COLO829 (cell line): ENCODE results near the gene RPL36A.

Experiments used
- DNase-seq: peaks from one replicate; pipeline ENCODE4 v3.0.0; 2012; ENCODE audit warnings: low spot score

RPL36A gene

DNA sequence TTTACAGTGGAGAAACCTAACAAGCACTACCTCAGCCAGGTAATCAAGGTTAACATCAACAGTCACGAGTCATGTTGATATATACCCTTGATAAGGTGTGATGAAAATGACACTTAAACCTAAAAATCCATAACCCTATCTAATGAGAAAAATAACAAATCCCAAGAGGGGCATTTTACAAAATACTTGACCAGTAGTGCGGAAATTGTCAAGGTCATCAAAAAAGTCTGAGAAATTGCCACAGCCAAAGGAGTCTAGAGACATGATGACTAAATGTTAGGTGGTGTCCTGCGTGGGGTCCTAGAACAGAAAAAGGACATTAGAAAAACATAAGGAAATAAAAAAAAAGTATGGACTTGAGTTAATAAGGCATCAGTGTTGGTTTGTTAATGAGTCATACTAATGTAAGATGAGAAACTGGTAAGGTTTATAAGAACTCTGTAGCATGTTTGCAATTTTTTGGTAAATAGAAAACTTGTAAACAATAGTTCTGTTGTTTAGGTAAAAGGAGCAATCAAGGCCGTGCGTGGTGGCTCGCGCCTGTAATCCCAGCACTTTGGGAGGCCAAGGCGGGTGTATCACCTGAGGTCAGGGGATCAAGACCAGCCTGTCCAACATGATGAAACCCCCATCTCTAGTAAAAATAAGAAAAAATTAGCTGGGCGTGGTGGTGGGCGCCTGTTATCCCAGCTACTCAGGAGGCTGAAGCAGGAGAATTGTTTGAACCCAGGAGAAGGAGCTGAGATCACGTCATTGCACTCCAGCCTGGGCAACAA is 2.9 kb downstream of the RPL36A start:
- no peak for DNase-seq

DNA sequence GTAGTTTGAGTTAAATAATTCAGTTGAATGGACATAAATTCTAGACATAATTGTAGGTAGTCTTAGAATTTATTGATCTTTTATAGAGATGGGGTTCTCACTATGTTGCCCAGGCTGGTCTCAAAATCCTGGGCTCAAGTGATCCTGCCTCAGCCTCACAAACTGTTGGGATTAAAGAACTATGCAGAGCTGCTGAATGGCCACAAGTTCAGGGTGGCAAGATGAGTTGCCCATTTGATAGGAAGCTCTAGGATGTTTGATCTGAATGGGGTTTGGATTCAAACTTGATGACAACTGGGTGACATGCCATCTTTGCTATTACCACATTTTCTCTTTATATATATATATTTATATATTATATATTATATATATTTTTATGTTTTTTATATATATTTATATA is 3.6 kb downstream of the RPL36A start:
- DNase-seq, result no peak

DNA sequence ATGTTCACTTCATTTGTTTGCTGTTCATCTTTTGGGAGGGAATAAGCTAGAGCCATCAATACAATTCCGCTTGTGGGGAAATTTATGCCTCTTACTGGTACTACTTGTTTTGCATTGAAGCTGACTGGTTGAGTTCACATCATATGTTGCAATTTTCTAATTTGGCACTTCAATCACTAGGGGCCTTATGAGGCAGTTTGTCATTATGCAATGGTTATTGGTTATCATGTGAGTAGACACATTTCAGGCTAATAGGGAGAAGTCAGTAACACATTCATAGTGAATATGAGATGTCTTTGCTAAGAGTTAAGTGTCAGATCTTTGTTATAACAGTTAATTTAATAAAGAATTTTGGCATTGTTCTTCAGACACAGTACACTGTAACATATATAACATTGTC is 5.0 kb downstream of the RPL36A start:
- no peak for DNase-seq

DNA sequence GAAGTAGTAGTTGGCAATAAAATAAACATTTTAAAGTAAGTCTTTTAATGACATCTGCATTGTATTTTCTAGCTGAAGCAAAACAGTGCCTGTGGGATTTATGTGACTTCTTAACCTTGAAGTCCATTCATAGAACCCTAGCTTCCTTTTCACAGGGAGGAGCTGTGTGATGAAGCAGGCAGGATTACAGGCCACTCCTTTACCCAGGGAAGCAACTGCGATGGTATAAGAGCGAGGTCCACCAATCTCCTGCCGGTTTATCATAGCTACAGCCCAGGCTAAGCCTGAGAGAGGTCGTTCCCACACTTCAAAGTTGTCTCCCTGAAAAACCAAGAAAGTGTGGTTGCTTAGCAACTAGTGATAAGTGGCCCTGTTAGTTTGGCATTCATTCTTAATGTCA is 7.0 kb downstream of the RPL36A start:
- no peak for DNase-seq

DNA sequence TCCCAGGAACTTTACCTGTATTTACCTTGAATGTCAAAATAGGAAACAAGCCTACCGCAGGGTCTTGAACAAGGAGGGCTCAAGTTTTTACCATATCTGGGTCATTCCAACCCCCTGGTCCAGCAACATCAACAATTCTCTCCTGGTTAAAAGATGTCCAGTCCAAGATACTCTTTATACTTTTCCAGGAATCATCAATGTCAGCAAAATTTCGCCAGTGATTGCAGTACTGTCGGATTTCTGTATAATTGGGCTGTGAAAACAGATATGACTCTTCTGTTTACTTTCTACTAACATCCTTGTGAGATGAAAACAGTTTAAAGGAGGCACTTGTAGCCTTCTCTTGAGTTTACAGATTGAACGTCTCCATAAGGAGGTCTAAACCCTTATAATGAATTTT is 7.9 kb downstream of the RPL36A start:
- no peak for DNase-seq

DNA sequence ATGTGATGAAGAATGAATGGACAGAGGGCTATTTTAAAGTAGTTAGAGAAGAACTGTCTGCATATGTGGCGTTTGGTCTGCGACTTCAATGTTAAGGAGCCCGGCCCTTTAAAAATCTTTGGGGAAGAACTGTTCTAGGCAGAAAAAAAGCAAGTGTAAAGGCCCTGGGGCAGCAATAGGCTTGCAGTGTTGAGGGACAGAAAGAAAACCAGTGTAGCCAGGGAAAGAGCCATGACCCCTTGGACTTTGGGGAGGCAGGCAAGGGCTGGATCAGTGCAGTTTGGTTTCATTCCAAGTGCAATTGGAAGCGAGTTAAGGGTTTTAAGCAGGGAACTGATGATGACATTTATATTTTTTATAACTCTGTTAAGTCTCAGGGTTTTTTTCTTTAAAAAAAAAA is 9.0 kb downstream of the RPL36A start:
- DNase-seq, result no peak

DNA sequence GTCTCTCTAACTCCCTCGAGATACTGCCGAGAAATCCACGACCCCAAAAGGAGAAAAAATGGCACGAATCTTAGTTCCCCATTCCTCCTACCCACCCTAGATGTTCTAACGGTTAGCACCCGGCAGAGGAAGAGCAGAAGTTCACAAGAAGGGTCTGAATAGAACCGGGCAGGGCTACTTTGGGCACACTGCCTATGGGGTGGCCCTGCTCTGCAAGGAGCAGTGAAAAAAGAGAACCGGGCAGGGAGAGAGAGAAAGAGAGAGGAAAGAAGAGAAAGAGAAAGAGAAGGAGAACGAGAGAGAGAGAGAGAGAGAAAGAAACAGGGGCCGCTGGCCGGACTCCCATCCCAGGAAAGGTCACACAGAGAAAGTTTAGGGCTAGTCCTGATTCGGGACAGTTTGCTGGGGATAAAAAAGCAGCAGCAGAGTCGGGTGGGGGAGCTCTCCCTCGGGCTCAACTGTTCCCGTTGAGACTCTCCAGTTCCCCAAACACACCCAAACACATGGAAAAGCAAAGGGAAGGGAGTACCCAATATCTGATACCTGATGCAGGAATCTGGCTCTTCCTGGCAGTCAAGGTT is 16.4 kb downstream of the RPL36A start:
- no peak for DNase-seq

DNA sequence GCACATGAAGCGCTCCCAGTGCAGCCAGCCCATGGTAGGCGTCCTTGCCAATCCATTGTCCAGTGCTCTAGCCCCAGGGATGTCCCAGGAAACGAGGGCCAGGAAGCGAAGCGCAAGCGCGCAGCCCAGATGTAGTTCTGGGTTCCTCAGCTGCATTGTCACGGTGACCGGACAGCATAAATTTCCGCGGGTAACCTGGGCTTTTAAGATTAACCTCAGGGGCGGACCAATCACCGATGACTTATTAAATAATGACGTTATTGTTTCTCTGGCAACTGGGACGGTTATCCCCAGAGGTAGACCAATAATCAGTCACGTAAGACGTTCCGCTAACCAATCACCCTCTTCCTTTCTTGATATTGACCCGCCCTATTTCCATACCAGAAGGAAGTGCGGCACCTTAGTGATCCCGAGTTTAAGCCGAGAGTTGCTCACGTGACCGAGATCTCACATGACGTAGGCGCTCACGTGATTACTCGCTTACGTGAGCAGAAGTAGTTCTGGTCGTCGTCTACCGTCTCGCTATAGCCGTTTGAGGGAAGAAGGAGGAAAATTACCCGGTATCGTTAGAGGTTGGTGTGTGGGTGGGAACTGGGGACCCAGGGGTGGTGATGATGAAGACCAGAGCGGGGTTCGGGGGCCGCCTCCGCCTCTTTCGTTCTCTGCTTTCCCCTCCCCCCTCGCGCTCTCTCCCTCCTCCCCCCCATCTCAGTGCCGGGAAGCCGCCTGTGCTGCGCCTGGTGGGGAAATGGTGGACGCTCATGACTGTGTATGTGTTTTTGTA is 17.1 kb downstream of the RPL36A start, which contains the start of the genes GLA and HNRNPH2:
Gene GLA, minus strand, starts transcription at position 178 of the 784 bp plus-strand sequence. Its CDS starts 22 bp downstream, at position 156.
Gene HNRNPH2, plus strand, starts transcription at position 475 of the 784 bp plus-strand sequence. CDS start 3,767 bp downstream, outside the sequence.
- DNase-seq, result peak; percentile 93

DNA sequence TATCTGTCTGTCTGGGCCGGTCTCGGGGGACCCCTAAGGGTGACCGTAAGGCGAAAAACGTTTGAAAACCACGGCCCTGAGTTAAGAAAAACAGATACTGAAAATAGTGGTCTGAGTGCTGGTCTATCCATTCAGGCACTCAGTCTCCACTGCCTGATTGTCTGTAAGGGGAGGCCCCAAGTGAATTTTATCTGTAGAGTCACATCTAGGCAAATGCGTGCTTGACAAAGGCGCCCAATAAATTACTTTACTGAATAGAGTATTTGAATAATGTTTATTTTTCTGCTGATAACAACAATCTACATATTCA is 17.7 kb downstream of the RPL36A start:
- no peak for DNase-seq

DNA sequence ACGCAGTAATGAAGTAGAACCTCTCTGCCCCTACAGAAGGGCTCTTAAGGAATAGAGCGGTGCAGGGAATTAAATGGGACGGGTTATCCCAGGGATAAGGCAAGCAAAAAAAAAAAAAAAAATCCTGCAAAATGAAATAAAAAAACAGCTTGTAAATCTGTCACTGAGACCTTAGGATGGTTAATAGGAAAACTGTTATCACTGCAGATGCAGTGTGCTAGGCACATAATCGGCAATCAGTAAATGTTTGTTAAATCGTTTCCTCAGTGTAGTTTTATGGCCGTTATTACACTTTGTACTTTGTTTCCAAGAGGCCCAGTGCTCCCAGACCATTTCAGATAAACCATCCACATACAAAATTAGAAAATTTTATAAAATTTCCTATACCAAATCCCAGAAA is 18.2 kb downstream of the RPL36A start:
- no peak for DNase-seq

DNA sequence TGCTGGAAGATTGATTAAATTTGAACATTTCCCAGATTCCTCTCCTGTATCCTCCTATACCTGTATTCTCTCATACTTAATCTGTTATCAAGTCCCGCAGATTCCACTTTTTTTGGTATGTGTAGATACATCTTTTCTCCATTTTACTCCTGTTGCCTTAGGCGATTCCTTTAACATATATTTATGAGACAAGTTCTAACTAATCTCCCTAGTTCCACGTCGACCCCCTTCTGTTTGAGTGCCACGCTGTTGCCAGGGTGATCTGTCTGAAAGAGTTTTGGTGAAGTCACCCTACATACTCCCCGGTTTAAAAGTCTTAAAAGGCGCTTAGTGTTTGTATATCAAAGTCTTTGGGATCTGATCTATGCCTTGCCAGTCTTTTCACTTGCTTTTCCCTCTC is 19.6 kb downstream of the RPL36A start:
- no peak for DNase-seq

DNA sequence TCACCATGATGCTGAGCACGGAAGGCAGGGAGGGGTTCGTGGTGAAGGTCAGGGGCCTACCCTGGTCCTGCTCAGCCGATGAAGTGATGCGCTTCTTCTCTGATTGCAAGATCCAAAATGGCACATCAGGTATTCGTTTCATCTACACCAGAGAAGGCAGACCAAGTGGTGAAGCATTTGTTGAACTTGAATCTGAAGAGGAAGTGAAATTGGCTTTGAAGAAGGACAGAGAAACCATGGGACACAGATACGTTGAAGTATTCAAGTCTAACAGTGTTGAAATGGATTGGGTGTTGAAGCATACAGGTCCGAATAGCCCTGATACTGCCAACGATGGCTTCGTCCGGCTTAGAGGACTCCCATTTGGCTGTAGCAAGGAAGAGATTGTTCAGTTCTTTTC is 21.2 kb downstream of the RPL36A start:
- DNase-seq, result no peak

DNA sequence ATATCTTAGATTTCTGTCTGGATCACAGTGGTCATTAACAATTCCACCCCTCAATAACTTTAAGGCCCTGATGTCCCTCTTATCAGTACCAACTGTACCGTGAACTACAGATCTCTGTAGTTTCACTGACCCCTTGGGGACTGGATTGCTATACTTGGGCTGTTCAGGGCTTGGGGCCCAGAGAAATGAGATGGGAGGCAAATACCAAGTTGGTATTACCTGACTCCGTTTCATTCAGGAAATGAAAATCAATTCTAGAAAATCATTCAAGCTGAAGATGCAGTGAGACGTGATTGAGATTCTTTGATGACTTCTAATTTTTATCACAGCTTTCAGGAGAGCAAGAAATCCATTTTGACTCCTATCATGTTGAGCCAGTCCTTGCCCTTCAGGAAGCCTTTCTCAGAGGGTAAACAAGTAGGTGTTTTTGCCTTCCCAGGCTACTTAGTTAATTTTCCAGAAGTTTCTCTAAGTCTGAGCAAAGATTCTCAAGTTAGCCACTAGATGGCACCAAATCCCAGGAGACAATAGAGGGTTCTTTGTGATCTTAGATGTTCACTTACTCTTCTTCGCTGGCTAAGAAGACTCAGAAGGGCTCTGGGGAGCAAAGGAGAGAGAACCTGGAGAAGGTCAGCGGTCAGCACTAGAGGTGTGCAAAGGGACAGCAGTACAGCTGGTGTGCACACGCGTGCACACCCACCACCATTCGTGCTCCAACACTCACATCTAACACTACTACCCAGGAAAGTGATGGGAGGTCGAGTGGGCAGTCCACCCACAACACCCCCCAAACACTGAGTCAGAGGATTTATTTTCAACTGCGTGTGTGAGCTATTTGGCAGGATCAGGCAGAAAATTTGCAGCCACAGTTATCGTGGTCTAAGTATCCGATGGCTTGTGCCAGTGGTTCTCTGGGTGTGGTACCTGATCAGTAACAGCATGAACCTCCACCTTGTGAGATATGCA is 24.7 kb downstream of the RPL36A start:
- peak; percentile 73 for DNase-seq

DNA sequence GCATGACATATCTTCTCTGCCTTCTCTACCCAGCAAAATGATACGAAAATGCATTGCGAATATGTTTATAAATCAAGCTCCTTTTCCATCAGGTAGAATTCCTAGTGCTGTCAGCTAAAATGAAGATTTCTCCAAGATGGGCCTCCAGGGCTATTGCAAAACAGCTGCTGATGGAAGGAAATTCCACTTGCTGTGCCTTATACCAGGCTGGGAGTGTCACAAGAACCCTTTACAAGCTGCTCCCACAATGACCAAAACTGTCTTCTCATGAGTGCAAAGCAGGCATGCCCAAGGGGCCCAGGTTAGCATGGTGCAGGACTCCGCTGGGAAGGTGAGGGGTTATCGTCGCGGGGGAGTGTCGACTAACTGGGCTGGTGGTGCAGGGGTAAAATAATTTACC is 25.9 kb downstream of the RPL36A start:
- DNase-seq, result no peak

DNA sequence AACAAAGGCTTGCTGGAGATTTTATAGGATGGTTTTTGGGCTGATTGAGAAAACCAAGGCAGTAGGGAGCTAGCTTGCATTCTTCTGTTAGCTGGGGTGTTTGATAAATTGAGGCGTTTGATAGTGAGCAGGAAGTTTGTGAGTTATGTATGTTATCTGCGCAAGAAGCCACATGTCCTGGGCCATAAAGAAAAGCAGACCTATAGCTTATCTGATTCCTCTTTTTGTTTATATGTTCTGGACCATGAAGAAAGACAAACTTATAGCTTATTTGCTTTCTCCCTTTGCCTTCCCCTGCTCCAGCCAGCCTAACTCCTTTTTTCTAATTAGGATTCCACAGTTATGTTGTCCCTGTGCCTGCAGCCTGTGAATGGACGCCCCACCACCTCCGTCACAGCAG is 26.4 kb downstream of the RPL36A start:
- no peak for DNase-seq

DNA sequence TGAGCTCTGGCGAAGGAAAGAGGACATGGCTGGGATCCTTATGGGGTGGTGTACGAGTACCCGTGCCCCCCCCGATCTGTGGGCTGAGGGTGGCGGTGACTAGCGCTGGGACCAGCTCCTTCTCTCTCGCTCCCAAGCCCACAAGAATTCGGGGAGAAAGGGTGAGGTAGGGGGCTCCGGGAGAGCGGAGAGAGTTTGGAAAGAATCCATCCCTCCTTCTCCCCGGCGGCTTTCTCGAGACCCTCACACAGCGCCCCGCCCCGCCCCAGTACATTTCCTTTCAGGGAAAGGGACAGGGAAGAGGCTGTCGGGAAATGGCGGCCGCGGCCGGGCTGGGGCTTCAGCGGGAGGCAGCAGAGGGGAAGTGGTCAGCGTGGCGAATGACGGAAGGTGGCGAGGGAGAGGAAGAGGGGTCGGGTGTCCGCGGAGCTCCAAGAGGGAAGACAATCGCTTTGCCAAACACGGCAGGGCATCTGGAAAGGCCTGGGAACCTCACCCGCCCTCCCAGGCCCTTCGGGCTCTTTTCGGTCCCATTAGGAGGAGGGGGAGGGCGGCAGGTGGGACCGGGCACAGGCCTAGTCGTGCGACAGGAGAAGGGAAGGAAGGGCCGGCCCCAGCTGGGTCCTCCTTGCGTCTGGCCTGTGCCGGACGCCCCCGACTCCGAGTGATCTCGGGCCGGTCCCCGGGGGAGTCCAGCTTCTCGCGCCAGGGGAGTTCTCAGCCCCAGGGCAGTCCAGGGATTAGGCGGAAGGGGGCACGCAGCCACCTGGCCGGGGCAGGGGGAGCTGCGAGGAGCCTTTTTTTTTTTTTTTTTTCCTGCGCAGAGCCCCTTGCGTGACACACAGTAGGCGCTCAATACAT is 27.4 kb downstream of the RPL36A start:
- no peak for DNase-seq

DNA sequence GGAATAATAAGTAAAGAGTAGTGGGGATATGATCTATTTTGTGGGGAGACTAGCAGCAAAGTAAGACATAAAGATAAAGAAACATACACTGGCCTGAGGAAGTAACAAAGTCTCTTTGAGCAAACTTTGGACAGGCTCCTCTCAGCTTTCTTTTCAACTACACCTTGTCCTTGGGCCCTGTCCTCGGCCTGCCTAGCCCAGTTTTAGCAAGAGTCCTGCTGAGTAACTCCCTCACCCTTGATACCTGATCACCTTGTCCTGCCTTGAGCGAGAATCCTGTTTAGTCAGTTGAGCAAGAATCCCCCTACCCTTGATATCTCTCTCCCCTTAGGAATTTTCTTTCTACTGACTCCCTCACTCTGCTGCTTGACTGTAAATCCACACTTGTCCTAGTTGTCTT is 28.7 kb downstream of the RPL36A start:
- DNase-seq, result no peak

DNA sequence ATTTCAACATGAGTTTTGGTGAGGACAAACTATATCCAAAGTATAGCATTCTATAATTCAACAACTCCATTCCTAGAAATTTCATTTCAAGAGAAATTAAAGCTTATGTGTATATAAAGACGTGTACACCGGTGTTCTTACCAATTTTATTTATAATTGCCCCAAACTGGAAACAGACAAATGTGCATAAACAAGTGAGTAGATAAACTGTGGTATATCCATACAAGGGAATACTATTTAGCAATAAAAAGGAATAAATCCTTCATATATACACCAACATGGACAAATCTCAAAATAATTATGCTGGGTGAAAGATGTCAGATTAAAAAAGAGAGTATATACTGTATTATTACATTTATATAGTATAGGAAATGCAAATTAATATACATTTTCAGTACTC is 37.1 kb downstream of the RPL36A start:
- no peak for DNase-seq

DNA sequence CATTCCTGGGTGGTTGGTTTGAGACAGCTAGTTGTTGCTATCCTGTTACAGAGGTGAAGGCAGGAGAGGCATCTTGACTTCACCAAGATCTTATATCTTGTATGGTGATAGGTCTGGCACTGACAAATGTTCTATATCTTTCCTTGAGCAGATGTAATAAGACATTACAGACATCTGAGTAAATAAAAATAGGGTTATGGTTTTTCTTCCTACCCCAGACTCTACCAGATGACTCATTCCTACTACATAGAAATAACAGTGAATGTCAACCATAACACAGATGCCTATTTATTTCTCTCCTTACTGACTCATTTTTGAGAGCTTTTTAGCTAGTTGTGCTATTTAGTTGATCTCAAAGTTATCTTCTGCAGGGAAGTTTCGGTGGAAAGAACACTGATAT is 39.1 kb downstream of the RPL36A start:
- peak; percentile 57 for DNase-seq

DNA sequence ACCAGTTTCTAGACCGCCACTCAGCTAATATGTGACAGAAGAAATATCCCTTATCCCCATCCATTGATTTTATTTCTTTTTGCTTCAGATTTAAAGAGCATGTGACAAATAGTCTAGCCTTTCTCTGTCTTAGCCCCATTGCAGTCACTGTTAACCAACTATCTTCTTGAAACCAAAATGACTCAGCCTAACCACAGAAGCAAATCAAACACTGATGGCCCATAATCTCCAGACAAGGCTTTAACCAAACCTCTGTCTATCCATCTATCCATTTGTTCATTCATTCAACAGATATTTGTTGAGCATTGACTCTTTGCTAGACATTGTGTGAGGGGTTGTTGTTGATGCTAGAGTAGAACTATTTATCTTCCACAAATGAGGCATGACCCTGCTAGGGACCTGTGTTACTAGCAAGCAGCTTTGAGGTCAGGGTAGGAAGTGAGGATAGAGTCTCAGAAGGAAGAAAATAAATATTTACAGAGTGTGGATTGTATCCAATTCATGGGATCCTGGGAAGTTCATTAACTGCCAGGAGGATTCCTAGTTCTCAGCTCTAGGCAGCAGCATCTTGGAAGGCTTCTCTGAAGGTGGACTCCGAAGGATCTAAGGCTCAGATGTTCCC is 39.8 kb downstream of the RPL36A start:
- peak; percentile 28 for DNase-seq

DNA sequence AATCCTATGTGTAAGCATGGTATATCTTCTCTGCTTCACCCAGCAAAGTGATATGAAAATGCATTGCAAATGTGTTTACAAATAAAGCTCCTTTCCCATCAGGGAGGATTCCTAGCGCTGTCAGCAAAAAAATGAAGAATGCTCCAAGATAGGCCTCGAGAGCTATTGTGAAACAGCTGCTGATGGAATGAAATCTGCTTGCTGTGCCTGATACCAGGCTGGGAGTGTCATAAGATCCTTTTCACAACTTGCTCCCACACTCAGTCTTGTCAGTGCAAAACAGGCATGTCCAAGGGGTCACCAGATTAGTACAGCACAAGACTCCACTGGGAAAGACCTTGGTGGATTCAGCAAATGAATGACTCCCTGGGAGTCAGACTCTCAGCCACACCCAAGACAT is 51.3 kb downstream of the RPL36A start:
- no peak for DNase-seq
